Muscle layer of duodenum (tissue), 2 donors: Measurements from ENCODE around the gene SLC2A4.
A peak's percentile ranks its signal among the peaks of the same experiment; 100 is the strongest.

ENCODE experiments used
- H3K27ac ChIP-seq: one replicate; pipeline ENCODE4 v1.7.0; 2013; ENCODE audit warnings: mild to moderate bottlenecking, low read length
- H3K27me3 ChIP-seq: one replicate; pipeline ENCODE4 v1.7.0; 2013; ENCODE audit warnings: low read depth, mild to moderate bottlenecking, control low read depth, low read length
- H3K36me3 ChIP-seq, 2 donors: one replicate each; pipeline ENCODE4 v1.7.0; 2013; ENCODE audit warnings: low read length in 2 of 2, control low read depth in 1 of 2, mild to moderate bottlenecking in 1 of 2; ENCODE audit not compliant: insufficient read depth in 2 of 2, control insufficient read depth in 1 of 2
- H3K4me1 ChIP-seq, 2 donors: one replicate each; pipeline ENCODE4 v1.7.0; 2013; ENCODE audit warnings: low read length in 2 of 2, mild to moderate bottlenecking in 2 of 2, control low read depth in 1 of 2, moderate library complexity in 1 of 2; ENCODE audit not compliant: insufficient read depth in 2 of 2, control insufficient read depth in 1 of 2
- H3K4me3 ChIP-seq, 2 donors: one replicate each; pipeline ENCODE4 v1.7.0; 2013; ENCODE audit warnings: low read length in 2 of 2, low read depth in 1 of 2, mild to moderate bottlenecking in 1 of 2
- H3K9me3 ChIP-seq, 2 donors: one replicate each; pipeline ENCODE4 v1.7.0; 2013; ENCODE audit warnings: low read length in 2 of 2, control low read depth in 1 of 2, mild to moderate bottlenecking in 1 of 2; ENCODE audit not compliant: control insufficient read depth in 1 of 2
- donor health status: healthy.

SLC2A4 gene

DNA sequence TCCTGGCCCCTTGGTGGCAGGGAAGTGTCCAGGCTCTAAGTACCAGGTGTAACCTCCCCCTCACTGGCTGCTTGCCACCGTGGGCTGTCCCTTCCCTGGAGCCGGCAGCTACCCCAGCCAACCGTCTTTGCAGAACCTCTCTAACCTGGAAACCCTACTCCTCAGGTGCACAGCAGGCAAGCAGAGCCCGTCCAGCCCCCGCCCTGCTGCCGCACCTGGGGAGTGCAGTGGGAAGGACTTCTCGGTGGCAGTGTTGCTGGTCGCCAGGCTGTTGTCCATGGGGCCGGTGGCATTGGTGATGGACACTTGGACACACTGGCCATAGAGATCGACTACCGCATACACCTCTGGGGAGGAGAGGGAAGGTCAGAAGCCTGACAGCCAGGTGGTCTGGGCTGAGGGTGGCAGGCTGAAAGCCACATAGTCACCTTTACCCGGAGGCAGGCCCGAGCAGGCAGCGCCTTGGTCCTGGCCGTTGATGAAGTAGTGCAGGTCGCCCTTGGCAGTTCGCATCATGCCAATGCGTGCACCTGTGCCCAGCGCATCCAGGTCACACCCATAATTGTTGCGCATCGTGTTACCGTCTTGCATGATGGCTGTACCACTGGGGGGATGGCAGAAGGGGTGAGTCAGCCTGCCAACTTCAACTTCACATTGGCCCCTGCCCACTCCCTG lies 41.1 kb downstream of the SLC2A4 start:
- Histone ChIP-seq H3K36me3 (peaks cover 60 to 83% of the 10 kb centered on the region in 2 donors), H3K27me3 (no peaks in the 10 kb centered on the region), H3K27ac (no peak overlapping the region), H3K9me3 (no peaks in the 10 kb centered on the region), H3K4me3 (no peak overlapping the region), H3K4me1 (no peaks in the 10 kb centered on the region)

DNA sequence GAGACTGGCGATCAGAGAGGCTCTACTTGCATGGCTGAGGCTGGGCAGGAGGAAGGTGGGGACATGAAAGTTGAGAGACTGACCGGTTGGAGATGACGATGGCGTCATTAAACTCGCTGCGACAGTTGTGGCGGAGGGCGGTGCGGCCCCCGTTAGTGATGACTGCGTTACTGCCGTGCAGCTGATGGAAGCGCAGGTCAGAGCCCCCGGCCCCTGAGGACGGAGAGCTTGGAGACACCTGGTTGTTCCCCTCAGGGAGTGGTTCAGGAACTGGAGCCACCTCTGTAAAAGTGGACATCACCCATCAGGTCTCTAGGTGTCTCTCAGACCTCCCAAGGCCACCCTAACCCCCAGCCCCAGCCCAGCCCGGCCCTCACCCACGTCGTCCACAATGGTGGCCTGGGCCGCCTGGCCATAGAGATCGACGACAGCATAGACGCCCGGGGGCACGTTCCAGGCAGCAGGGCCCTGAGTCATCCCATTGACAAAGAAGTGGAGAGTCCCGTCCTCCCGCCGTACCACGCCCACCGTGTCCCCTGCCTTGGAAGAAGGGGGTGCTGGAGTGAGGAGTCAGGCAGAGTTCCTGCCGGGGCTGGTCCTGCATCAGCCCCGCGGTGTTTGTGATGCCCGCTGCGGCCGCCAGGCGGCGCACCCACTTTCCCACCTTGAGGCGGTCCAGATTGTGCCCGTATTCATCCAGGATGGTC lies 42.4 kb downstream of the SLC2A4 start:
- H3K27me3 ChIP-seq, result no peaks in the 10 kb centered on the region
- peaks cover 8 to 11% of the 10 kb centered on the region in 2 donors for H3K4me1 ChIP-seq
- no peak overlapping the region for H3K27ac ChIP-seq
- no peak overlapping the region for H3K4me3 ChIP-seq
- H3K9me3 ChIP-seq, result no peaks in the 10 kb centered on the region
- peaks cover 49 to 71% of the 10 kb centered on the region in 2 donors for H3K36me3 ChIP-seq

DNA sequence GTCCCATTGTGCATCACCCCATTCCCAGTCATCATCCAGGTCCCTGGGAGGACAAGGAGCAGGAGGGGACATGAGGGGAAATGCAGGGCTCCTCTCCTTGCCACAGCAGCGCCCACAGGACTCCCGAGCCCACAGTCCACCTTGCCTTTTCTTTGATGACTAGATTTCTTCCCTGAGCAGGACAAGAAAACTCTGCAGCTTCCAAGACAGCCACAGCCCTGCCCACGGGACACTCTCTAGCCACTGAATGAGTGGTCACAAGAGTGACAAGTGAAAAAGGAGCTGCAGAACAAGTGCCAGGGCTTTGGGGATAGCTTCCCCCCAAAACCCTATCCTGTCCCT lies 42.9 kb downstream of the SLC2A4 start:
- H3K36me3 ChIP-seq, result peaks cover 47 to 68% of the 10 kb centered on the region in 2 donors
- peaks cover 8 to 13% of the 10 kb centered on the region in 2 donors for H3K4me1 ChIP-seq
- H3K27ac ChIP-seq, result no peak overlapping the region
- H3K27me3 ChIP-seq, result no peaks in the 10 kb centered on the region
- H3K9me3 ChIP-seq, result no peaks in the 10 kb centered on the region
- no peak overlapping the region for H3K4me3 ChIP-seq

DNA sequence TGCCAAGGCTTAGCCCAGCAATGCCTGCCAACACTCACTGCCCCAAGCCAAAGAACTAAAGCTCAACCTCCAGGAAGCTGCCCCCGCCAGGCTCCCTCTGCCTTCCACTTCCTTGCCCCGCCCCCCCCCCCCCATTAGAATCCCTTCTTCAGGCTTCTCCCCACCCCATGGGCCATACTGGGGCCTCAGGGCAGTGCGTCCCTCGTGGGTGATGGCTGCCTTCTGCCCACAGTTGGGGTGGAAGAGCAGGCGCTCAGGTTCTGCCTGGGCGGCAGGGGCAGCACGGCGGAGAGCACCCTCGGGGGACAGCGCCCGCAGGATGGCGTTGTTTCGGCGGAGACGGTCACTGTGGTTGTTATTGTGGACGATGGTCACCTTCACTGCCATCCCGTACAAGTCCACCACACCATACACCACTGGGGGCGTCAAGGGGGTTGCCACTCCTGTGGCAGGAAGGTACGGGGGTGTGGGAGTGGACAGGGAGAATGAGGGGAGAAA lies 43.6 kb downstream of the SLC2A4 start:
- Histone ChIP-seq H3K36me3 (peaks cover 47 to 65% of the 10 kb centered on the region in 2 donors), H3K4me1 (peaks cover 8 to 13% of the 10 kb centered on the region in 2 donors), H3K4me3 (no peak overlapping the region), H3K9me3 (no peaks in the 10 kb centered on the region), H3K27me3 (no peaks in the 10 kb centered on the region), H3K27ac (no peak overlapping the region)

DNA sequence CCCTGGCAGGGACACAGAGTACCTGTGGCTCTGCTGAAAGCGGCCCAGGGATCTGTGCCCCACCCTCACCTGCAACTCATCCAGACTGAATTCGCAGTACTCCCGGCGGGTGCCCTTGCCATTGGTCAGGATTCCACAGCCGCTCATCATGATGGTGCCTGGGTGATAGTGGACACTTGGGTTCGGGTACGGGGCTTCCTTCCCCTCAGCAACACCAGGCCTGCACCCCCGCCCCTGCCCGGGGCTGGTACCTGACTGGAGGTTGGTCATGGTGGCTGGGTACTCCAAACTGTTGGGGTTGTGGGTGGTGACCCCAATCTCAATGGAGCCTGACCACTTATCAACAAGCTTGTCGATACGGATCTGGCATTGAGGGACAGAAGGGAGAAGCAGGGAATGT lies 44.7 kb downstream of the SLC2A4 start:
- Histone ChIP-seq H3K36me3 (peaks cover 39 to 54% of the 10 kb centered on the region in 2 donors), H3K4me3 (no peak overlapping the region), H3K9me3 (no peaks in the 10 kb centered on the region), H3K4me1 (peaks cover 8 to 20% of the 10 kb centered on the region in 2 donors), H3K27me3 (no peaks in the 10 kb centered on the region), H3K27ac (no peak overlapping the region)

DNA sequence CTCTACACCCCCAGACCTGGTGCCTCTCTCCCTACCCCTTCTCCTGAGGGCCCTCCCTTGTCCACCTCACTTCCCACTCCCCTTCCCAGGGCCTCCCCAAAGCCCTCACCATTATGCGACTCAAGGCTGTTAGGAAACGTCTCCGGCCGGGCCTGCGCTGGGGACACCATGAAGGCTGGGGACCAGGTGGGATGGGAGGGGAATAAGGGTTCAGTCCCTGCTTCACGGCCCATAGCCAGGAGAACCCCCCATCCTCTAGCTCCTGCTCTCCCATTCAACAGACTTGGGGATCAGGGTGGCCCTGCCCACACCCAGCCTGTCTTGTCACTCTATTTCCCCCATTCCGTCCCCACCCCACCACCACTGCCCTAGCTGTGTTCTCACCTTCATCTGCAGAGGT lies 45.5 kb downstream of the SLC2A4 start:
- Histone ChIP-seq H3K4me3 (no peak overlapping the region), H3K9me3 (no peaks in the 10 kb centered on the region), H3K27ac (no peak overlapping the region), H3K4me1 (peaks cover 8 to 20% of the 10 kb centered on the region in 2 donors), H3K36me3 (peaks cover 30 to 45% of the 10 kb centered on the region in 2 donors), H3K27me3 (no peaks in the 10 kb centered on the region)

DNA sequence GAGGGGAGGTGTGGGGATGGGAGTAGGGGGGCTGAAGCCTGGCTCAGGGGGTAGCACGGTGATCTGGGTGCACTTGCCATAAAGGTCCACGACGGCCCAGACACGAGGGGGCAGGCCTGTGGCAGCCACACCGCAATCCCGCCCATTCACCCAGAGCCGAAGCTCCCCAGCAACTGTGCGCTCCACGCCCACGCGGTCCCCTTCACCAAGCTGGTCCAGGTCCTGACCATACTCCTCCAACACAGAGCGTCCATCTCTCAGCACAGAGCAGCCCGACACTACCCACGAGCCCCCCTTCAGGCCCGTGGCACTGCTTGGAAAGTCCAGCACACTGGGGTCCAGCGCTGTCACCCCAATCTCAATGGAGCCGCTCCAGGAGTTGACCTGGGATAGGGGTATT lies 46.0 kb downstream of the SLC2A4 start:
- Histone ChIP-seq H3K27ac (no peak overlapping the region), H3K4me1 (peaks cover 8 to 20% of the 10 kb centered on the region in 2 donors), H3K36me3 (peaks cover 27 to 41% of the 10 kb centered on the region in 2 donors), H3K27me3 (no peaks in the 10 kb centered on the region), H3K9me3 (no peaks in the 10 kb centered on the region), H3K4me3 (no peak overlapping the region)

DNA sequence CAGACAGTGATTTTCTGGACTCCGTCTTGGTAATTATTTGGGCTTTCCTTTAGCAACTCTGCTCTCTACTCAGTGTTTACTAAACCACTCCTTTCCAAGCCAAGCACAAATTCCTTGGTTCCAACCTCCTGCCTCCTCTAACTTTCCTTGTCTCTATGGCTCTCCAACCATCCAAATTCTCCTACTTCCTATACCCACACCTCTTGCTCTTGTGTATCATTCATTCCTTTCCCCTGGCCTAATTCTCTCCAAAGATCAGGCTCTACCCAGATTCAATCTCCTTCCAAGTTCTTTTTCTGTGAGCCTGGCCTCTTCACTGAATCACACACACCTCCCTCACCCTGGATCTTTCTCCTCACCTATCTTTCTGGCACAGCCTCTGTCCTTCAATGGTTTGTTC lies 46.5 kb downstream of the SLC2A4 start:
- peak overlapping the region; percentile 26 to 88 for H3K4me3 ChIP-seq
- no peaks in the 10 kb centered on the region for H3K9me3 ChIP-seq

DNA sequence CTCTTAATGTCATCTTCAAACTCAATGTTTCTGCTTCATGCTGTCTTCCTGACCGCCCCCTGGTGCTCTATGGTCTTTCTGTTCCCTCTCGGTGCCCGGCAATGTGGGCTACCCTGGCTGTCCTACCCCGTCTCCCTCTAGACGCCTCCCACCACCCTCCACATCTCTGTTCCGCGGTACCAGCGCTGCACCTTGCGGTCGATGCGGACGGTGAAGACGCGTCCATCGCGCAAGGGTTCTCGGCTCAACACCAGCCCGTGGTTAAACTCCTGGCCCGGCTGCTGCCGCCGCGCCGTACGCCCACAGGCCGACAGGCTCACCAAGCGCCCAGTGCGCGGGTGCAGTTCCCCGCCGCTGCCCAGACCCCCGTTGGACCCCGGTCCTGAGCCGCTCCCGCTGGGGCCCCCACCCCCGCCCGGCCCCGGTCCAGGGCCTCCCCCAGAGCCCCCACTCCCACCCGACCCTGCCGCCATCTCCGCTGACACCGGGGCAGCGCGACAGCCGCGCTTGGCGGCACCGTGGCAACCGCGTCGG lies 47.4 kb downstream of the SLC2A4 start, which contains the start of gene NEURL4:
TSS of gene NEURL4 (minus strand) at position 496 of the 534 bp plus-strand sequence. CDS start at position 473, 23 bp downstream.
- peak within 1 kb of the TSS; percentile 88 to 94 for H3K4me3 ChIP-seq
- peaks cover 15 to 27% of the 10 kb centered on the region in 2 donors for H3K36me3 ChIP-seq
- H3K4me1 ChIP-seq, result peaks cover 8 to 20% of the 10 kb centered on the region in 2 donors
- no peaks in the 10 kb centered on the region for H3K27me3 ChIP-seq
- no peaks in the 10 kb centered on the region for H3K9me3 ChIP-seq
- H3K27ac ChIP-seq, result peak within 1 kb of the TSS; percentile 94

More for the DNA sequence above, 46.5 kb downstream of the SLC2A4 start:
- Histone ChIP-seq H3K36me3 (peaks cover 22 to 36% of the 10 kb centered on the region in 2 donors), H3K4me1 (peaks cover 8 to 20% of the 10 kb centered on the region in 2 donors), H3K27me3 (no peaks in the 10 kb centered on the region), H3K27ac (peak overlapping the region; percentile 94)

DNA sequence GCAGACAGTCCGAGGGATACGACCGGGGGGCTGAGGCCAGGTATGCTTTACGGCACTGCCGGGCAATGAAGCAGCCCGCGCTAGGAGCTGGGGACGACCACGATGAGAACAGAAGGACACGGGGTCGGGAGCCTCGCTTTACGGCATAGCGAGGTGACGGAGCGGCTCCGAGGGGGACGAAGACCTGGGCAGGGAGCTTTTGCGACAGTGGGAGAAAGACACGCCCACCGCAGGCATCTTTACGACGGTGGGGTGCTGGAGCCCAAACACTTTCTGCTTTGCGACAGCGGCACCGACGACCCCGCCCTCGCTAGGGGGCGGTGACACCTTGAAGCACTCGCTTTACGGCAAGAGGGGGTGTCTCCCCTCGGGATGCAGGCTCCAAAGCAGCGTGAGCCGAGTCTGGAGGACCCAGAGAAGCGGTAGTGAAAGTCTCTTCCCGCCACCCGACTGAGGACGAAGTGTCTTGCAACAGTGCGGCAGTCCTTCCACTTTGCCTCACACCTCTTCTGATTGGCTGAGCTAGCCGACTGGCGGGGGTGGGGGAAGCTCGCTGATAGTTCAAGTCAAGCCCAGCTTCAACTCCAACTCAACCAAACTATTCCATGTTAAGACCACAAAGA lies 48.0 kb downstream of the SLC2A4 start:
- Histone ChIP-seq H3K36me3 (peaks cover 13 to 21% of the 10 kb centered on the region in 2 donors), H3K27ac (peak overlapping the region; percentile 94), H3K4me1 (peaks cover 8 to 20% of the 10 kb centered on the region in 2 donors), H3K9me3 (no peaks in the 10 kb centered on the region), H3K27me3 (no peaks in the 10 kb centered on the region), H3K4me3 (peak overlapping the region; percentile 88 to 93)
